ENCODE measurements around the gene LMX1B.

GRCh38 chr9:126626926-126627233 is 13.2 kb downstream of the LMX1B start:
- TF ChIP-seq POLR2AphosphoS5 (IDR thresholded peaks at IDR 0.05; ENCODE audit: insufficient read depth, low read depth, low read length) (no peak), CTCF (IDR thresholded peaks at IDR 0.05; ENCODE audit: extremely low read depth in 1 of 2, insufficient read depth in 1 of 2, low read depth in 1 of 2, low read length in 2 of 2) (no peak), MAX (IDR thresholded peaks at IDR 0.05; ENCODE audit: insufficient read depth, insufficient read length) (no peak), JUN (IDR thresholded peaks at IDR 0.05; ENCODE audit: borderline replicate concordance, insufficient read depth, insufficient read length, low read depth) (no peak), POLR2A (IDR thresholded peaks at IDR 0.05; ENCODE audit: low read depth, low read length) (no peak), EZH2 (IDR thresholded peaks at IDR 0.05; ENCODE audit: borderline replicate concordance, low read depth, low read length, severe bottlenecking) (no peak), MYC (IDR thresholded peaks at IDR 0.05; ENCODE audit: low read depth, low read length) (no peak), GATA2 (IDR thresholded peaks at IDR 0.05; ENCODE audit: insufficient read depth, insufficient read length, low read depth, low read length) (no peak)

Measured in endothelial cell of umbilical vein (primary cell).